K562 (cell line): ENCODE data around the gene CHSY1. TPM values are rescaled to one million over a fixed set of nuclear protein-coding genes. Genes with fewer than 3 reads are reported as not detected.

Experiments used
- BRD4 ChIP-seq: fragments of 200-600 bp; sonication (generic); IDR thresholded peaks from 2 replicates; pipeline ENCODE4 v1.6.1; 2017; ENCODE audit warnings: inconsistent platforms
- CBFB ChIP-seq: sonication (generic); formaldehyde crosslinking; IDR thresholded peaks from 2 replicates; pipeline ENCODE4 v1.4.0; 2020; ENCODE audit warnings: mild to moderate bottlenecking, missing genetic modification reagents
- EP400 ChIP-seq: fragments of 450-650 bp; IDR thresholded peaks from 2 replicates; pipeline ENCODE4 v1.6.1; 2017; ENCODE audit warnings: antibody characterized with exemption, mild to moderate bottlenecking, moderate library complexity
- MED1 ChIP-seq: sonication (generic); formaldehyde crosslinking; IDR thresholded peaks from 2 replicates; pipeline ENCODE4 v1.8.1; 2023; ENCODE audit warnings: missing genetic modification reagents, borderline replicate concordance
- NCOA1 ChIP-seq: fragments of 450-650 bp; IDR thresholded peaks from 2 replicates; pipeline ENCODE4 v1.6.1; 2016; ENCODE audit warnings: low read depth
- NCOA4 ChIP-seq: fragments of 450-650 bp; IDR thresholded peaks from 2 replicates; pipeline ENCODE4 v1.6.1; 2018; ENCODE audit warnings: mild to moderate bottlenecking; ENCODE audit not compliant: partially characterized antibody
- NFXL1 ChIP-seq: fragments of 450-650 bp; formaldehyde crosslinking; IDR thresholded peaks from 2 replicates; pipeline ENCODE4 v1.4.0; 2021; ENCODE audit warnings: mild to moderate bottlenecking
- PREB ChIP-seq: sonication (generic); formaldehyde crosslinking; IDR thresholded peaks from 2 replicates; pipeline ENCODE4 v1.8.1; 2023; ENCODE audit warnings: mild to moderate bottlenecking, missing genetic modification reagents
- RB1 ChIP-seq: fragments of 450-650 bp; IDR thresholded peaks from 2 replicates; pipeline ENCODE4 v1.6.1; 2017; ENCODE audit warnings: low read depth, mild to moderate bottlenecking
- SRSF7 ChIP-seq: fragments of 200-400 bp; formaldehyde crosslinking; optimal IDR thresholded peaks from 2 replicates; pipeline ENCODE3; 2017; ENCODE audit warnings: mild to moderate bottlenecking, low read depth, low read length
- ZNF146 ChIP-seq: IDR thresholded peaks from one replicate; pipeline ENCODE4 v1.6.1; 2018; ENCODE audit warnings: missing compliant biosample characterization; ENCODE audit not compliant: unreplicated experiment
- ZNF445 ChIP-seq: fragments of 250-450 bp; sonication (Bioruptor Pico); IDR thresholded peaks from 2 replicates; pipeline ENCODE4 v1.4.0; 2020; ENCODE audit warnings: low read depth, mild to moderate bottlenecking, moderate library complexity
- polyA plus RNA-seq, 8 experiments: library from polyadenylated mRNA; depleted of rRNA in 4 of 8; stranded (reverse) in 5 of 8; unstranded in 3 of 8; fragments of >200 nt; fragmentation: Nextera tagmentation in 2 of 8; fragmentation: Illumina TruSeq in 1 of 8; extraction: Ambion mirVana in 2 of 8; extraction: Trizol in 1 of 8; gene quantifications; 2 replicates each; pipeline versions ENCODE4 v1.2.1 to v1.2.3, GENCODE V29; 2011 to 2014; ENCODE audit warnings: inconsistent platforms in 1 of 8, missing spikeins in 1 of 8
- total RNA-seq, 7 experiments: library from RNA; depleted of rRNA in 6 of 7; stranded (reverse); fragments of >200 nt in 6 of 7; fragmentation: Illumina TruSeq in 2 of 7; extraction: Trizol in 2 of 7; gene quantifications; 2 replicates each; pipeline versions ENCODE4 v1.2.1 to v1.2.3, GENCODE V29; 2011 to 2021; ENCODE audit warnings: low replicate concordance in 1 of 7
- TF ChIP-seq, protein P1 (sequence below), 2 experiments: fragments of 450-650 bp; formaldehyde crosslinking in 1 of 2; IDR thresholded peaks; 2 replicates each; pipeline versions ENCODE4 v1.4.0 to v1.6.1; 2014 to 2020; ENCODE audit warnings: mild to moderate bottlenecking in 2 of 2, borderline replicate concordance in 1 of 2, low read depth in 1 of 2
- TF ChIP-seq, protein P2 (sequence below): fragments of 250-450 bp; sonication (Bioruptor Pico); IDR thresholded peaks from 2 replicates; pipeline ENCODE4 v1.4.0; 2020; ENCODE audit warnings: borderline replicate concordance
- TF ChIP-seq, protein P3 (sequence below): sonication (generic); formaldehyde crosslinking; IDR thresholded peaks from 2 replicates; pipeline ENCODE4 v1.8.0; 2022; ENCODE audit warnings: mild to moderate bottlenecking, missing genetic modification reagents

CHSY1 gene
- total and polyA plus RNA-seq, 9 of the 15 experiments (the other 6 are each of a cell fraction or from before 2014, with no cell fraction given), result 7.0 to 16.4 (median 13.4) TPM

DNA sequence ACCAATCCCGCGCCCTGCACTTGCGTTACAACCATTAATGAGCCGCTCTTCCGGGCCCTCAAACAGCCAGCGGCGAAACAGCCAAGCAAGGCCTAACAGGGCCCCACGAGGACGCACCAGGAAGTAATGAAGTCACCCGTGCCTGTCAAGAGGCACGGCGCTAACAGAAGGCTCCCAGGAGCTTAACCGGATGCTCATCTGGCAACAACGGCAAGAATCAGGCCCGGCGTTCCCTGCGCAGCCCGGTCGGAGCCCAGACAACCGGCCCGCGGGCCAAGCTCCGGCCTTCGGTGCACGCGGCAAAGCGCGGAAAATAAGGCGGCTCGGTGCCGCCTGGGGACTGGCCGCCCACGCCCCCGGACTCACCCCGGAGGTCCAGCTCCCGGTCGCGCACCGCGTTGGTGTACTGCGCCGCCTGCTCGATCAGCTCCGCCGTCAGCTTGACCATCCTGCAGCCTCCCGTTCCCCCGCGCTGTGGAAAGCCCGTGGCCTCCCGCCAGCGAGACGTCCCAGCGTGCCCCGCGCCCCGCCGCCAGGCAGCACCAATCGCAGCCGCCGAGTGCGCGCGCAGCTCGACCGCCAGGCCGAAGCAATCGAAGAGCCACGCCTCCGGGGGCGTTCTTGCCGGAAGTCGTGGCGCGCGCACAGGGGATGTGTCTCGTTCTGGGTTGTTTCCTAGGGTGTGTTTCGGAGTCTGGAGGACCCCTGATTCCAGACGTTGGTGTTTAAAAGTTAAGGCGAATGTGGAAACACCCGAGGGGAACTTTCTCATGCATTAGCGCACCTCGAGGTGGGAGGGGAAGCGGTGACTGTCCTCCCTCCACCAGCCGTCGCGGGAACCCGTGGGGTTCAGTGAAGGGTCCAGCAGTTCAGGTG is 43.1 kb upstream of the CHSY1 start, which contains the start of gene SNRPA1 (continued):
- TF ChIP-seq, protein P1, sequence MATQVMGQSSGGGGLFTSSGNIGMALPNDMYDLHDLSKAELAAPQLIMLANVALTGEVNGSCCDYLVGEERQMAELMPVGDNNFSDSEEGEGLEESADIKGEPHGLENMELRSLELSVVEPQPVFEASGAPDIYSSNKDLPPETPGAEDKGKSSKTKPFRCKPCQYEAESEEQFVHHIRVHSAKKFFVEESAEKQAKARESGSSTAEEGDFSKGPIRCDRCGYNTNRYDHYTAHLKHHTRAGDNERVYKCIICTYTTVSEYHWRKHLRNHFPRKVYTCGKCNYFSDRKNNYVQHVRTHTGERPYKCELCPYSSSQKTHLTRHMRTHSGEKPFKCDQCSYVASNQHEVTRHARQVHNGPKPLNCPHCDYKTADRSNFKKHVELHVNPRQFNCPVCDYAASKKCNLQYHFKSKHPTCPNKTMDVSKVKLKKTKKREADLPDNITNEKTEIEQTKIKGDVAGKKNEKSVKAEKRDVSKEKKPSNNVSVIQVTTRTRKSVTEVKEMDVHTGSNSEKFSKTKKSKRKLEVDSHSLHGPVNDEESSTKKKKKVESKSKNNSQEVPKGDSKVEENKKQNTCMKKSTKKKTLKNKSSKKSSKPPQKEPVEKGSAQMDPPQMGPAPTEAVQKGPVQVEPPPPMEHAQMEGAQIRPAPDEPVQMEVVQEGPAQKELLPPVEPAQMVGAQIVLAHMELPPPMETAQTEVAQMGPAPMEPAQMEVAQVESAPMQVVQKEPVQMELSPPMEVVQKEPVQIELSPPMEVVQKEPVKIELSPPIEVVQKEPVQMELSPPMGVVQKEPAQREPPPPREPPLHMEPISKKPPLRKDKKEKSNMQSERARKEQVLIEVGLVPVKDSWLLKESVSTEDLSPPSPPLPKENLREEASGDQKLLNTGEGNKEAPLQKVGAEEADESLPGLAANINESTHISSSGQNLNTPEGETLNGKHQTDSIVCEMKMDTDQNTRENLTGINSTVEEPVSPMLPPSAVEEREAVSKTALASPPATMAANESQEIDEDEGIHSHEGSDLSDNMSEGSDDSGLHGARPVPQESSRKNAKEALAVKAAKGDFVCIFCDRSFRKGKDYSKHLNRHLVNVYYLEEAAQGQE (IDR thresholded peaks at IDR 0.05; ENCODE audit: borderline replicate concordance), result peak; percentile 98
- TF ChIP-seq, protein P1 (CRISPR knock-in tag; IDR thresholded peaks at IDR 0.05; ENCODE audit: low read depth), result no peak; the same call in 1 of the 2 replicates
- TF ChIP-seq ZNF445 (CRISPR knock-in tag) (no peak), NCOA1 (0 out of 2 replicates have a peak, but pooled peaks have one; percentile 34), RB1 (peak; percentile 97), PREB (CRISPR knock-in tag) (no peak), ZNF146 (CRISPR knock-in tag) (no peak), EP400 (peak; percentile 95), NFXL1 (CRISPR knock-in tag) (no peak), CBFB (CRISPR knock-in tag) (no peak), BRD4 (no peak; the same call in 1 of the 2 replicates), SRSF7 (no peak), MED1 (no peak), NCOA4 (peak; percentile 91)
- TF ChIP-seq, protein P2, sequence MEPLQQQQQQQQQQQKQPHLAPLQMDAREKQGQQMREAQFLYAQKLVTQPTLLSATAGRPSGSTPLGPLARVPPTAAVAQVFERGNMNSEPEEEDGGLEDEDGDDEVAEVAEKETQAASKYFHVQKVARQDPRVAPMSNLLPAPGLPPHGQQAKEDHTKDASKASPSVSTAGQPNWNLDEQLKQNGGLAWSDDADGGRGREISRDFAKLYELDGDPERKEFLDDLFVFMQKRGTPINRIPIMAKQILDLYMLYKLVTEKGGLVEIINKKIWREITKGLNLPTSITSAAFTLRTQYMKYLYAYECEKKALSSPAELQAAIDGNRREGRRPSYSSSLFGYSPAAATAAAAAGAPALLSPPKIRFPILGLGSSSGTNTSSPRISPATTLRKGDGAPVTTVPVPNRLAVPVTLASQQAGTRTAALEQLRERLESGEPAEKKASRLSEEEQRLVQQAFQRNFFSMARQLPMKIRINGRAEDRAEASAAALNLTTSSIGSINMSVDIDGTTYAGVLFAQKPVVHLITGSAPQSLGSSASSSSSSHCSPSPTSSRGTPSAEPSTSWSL, result no peak
- TF ChIP-seq, protein P3, sequence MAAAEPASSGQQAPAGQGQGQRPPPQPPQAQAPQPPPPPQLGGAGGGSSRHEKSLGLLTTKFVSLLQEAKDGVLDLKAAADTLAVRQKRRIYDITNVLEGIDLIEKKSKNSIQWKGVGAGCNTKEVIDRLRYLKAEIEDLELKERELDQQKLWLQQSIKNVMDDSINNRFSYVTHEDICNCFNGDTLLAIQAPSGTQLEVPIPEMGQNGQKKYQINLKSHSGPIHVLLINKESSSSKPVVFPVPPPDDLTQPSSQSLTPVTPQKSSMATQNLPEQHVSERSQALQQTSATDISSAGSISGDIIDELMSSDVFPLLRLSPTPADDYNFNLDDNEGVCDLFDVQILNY (CRISPR knock-in tag), result 0 out of 2 replicates have a peak, but pooled peaks have one; percentile 71
